Thyroid gland (tissue), 4 donors: ENCODE results near the gene OTUD1. TPM values are rescaled to one million over a fixed set of nuclear protein-coding genes. Genes with fewer than 3 reads are reported as not detected.

Experiments
- DNase-seq, 2 donors: peaks; one replicate each; pipeline ENCODE4 v3.0.0-alpha.2; 2019
- H3K27ac ChIP-seq, 3 donors: fragments of 200-600 bp; sonication (generic); 1 replicate in 2 of 3; 2 replicates in 1 of 3; pipeline ENCODE4 v1.5.1; 2016 to 2019; ENCODE audit warnings: mild to moderate bottlenecking in 1 of 3, moderate library complexity in 1 of 3
- H3K27me3 ChIP-seq: fragments of 200-600 bp; sonication (generic); one replicate; pipeline ENCODE4 v1.5.1; 2019
- H3K36me3 ChIP-seq, 2 donors: fragments of 200-600 bp; sonication (generic); one replicate each; pipeline ENCODE4 v1.5.1; 2016 to 2019
- H3K4me1 ChIP-seq, 2 donors: fragments of 200-600 bp; sonication (generic); one replicate each; pipeline ENCODE4 v1.5.1; 2017 to 2019
- H3K4me3 ChIP-seq, 3 donors: fragments of 200-600 bp; sonication (generic); replicated peaks in 1 of 3; 1 replicate in 2 of 3; 2 replicates in 1 of 3; pipeline ENCODE4 v1.5.1; 2016; ENCODE audit warnings: mild to moderate bottlenecking in 1 of 3
- H3K9me3 ChIP-seq: fragments of 200-600 bp; sonication (generic); one replicate; pipeline ENCODE4 v1.5.1; 2017
- POLR2A ChIP-seq, 2 donors: fragments of 450-650 bp; IDR thresholded peaks; one replicate each; pipeline ENCODE4 v1.6.1; 2017; ENCODE audit warnings: antibody characterized with exemption in 2 of 2, mild to moderate bottlenecking in 2 of 2, moderate library complexity in 1 of 2
- WGBS, 2 donors: methylation state at CpG; one replicate each; pipeline ENCODE4 v1.1.5; 2017; 5-methylcytosine and 5-hydroxymethylcytosine counted together
- intact Hi-C: fragments of 100-400 bp; cut with DNase I; formaldehyde crosslinking; loops from one replicate; pipeline ENCODE4 v1.15.1; 2023
- total RNA-seq, 4 donors: library from RNA; depleted of rRNA; stranded (reverse); fragments of >200 nt; gene quantifications; one replicate each; pipeline ENCODE4 v1.2.3, GENCODE V29; 2016
- TF ChIP-seq, protein P1 (sequence below), 6 experiments: fragments of 200-600 bp in 3 of 6; fragments of 450-650 bp in 3 of 6; sonication (generic) in 3 of 6; IDR thresholded peaks; one replicate each; pipeline ENCODE4 v1.5.1; 2016 to 2019; ENCODE audit warnings: antibody characterized with exemption in 6 of 6, mild to moderate bottlenecking in 2 of 6, inconsistent platforms in 1 of 6, moderate library complexity in 1 of 6

OTUD1 gene
- total RNA-seq, 4 donors from 2014 or later, result 18.7 to 23.9 (median 20.1) TPM

DNA sequence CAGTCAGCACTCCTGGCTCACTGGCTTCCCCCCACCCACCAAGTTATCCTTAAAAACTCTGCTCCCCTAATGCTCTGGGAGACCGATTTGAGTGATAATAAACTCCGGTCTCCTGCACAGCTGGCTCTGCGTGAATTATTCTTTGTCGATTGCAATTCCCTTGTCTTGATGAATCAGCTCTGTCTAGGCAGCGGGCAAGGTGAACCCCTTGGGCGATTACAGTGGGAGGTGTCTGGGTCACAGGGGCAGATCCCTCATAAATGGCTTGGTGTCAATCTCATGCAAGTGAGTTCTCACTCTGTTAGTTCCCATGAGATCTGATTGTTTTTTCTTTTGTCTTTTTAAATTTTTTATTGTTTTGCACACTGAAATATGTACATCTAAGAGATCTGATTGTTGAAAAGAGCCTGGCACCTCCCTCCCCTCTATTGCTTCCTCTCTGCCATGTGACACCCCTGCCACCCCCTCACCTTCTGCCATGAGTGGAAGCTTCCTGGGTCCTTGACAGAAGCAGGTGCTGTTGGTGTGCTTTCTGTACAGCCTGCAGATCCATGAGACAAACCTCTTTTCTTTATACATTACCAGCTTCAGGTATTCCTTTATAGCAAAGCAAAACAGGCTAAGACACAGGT is 20.5 kb downstream of the OTUD1 start:
- no peak for DNase-seq
- WGBS, 2 donors, result 82 to 86% methylated on average over 6 of the region's 6 CpGs
- H3K36me3 ChIP-seq, result no peaks in the 10 kb centered on the region
- H3K27ac ChIP-seq, result no peak overlapping the region
- no peak overlapping the region for H3K4me3 ChIP-seq
- intact Hi-C loops, result no loop called here
- H3K9me3 ChIP-seq, result no peaks in the 10 kb centered on the region
- TF ChIP-seq, protein P1, sequence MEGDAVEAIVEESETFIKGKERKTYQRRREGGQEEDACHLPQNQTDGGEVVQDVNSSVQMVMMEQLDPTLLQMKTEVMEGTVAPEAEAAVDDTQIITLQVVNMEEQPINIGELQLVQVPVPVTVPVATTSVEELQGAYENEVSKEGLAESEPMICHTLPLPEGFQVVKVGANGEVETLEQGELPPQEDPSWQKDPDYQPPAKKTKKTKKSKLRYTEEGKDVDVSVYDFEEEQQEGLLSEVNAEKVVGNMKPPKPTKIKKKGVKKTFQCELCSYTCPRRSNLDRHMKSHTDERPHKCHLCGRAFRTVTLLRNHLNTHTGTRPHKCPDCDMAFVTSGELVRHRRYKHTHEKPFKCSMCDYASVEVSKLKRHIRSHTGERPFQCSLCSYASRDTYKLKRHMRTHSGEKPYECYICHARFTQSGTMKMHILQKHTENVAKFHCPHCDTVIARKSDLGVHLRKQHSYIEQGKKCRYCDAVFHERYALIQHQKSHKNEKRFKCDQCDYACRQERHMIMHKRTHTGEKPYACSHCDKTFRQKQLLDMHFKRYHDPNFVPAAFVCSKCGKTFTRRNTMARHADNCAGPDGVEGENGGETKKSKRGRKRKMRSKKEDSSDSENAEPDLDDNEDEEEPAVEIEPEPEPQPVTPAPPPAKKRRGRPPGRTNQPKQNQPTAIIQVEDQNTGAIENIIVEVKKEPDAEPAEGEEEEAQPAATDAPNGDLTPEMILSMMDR (IDR thresholded peaks at IDR 0.05), result no peak
- no peak for TF ChIP-seq POLR2A (IDR thresholded peaks at IDR 0.05)
- H3K27me3 ChIP-seq, result no peaks in the 10 kb centered on the region
- no peaks in the 10 kb centered on the region for H3K4me1 ChIP-seq

DNA sequence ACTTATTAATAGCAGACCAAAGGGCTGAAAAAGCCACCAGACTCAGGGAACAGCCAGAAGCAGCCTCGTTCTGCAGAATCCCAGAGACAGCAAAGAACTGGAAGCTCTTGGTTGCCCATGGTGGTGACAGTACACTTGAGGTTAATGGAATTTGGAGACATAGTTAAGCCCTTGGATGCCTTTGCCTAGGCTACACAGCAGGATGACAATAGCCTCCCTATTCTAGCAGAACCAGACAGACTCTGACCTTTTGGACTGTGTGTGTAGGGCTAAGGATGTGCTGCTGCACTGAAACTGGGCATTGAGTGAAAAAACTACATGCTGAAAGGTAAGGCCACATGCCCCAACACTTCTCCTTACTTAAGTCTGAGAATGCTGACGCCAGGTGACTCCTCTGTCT is 22.7 kb downstream of the OTUD1 start:
- intact Hi-C loops, result no loop called here
- H3K9me3 ChIP-seq, result no peaks in the 10 kb centered on the region
- H3K27me3 ChIP-seq, result no peaks in the 10 kb centered on the region
- no peaks in the 10 kb centered on the region for H3K36me3 ChIP-seq
- 61 to 69% methylated on average over 2 of the region's 2 CpGs for WGBS, 2 donors
- H3K4me1 ChIP-seq, result no peaks in the 10 kb centered on the region
- DNase-seq, result no peak
- no peak overlapping the region for H3K4me3 ChIP-seq
- H3K27ac ChIP-seq, result no peak overlapping the region
- TF ChIP-seq POLR2A (IDR thresholded peaks at IDR 0.05), result no peak
- TF ChIP-seq, protein P1 (IDR thresholded peaks at IDR 0.05), result no peak

DNA sequence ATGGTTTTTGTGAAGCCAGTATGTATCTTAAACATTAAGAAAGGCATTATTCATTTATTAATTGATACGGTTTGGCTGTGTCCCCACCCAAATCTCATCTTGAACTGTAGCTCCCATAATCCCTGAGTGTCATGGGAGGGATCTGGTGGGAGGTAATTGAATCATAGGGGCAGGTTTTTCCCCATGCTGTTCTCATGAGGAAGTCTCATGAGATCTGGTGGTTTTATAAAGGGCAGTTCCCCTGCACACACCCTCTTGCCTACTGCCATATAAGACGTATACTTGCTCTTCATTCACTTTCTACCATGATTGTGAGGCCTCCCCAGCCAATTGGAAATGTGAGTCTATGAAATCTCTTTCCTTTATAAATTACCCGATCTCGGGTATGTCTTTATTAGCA is 28.1 kb downstream of the OTUD1 start:
- TF ChIP-seq, protein P1 (IDR thresholded peaks at IDR 0.05), result no peak
- TF ChIP-seq POLR2A (IDR thresholded peaks at IDR 0.05), result no peak
- H3K4me3 ChIP-seq, result no peak overlapping the region
- intact Hi-C loops, result no loop called here

DNA sequence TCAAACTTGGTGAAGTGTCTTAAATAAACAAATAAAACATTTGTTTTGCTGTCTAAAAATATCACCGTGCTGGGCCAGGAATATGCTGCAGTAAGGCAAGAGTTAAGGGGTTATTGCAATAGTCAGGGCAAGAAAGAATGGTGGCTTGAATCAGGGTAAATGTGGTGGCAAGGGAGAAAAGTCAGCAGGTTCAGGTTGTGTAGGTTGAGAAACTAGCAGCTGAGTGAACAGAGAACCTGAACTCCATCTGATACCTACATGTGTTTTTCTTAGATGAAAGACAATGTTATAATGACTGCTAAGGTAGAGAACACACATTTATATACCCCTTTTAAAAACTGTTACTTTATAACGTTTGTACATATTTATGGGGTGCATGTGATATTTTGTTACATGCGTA is 28.7 kb downstream of the OTUD1 start:
- no peak for DNase-seq
- Histone ChIP-seq H3K4me1 (no peaks in the 10 kb centered on the region), H3K4me3 (no peak overlapping the region), H3K36me3 (no peaks in the 10 kb centered on the region), H3K27ac (no peak overlapping the region), H3K9me3 (no peaks in the 10 kb centered on the region), H3K27me3 (no peaks in the 10 kb centered on the region)
- WGBS, 2 donors, result 87 to 91% methylated on average over 3 of the region's 3 CpGs
- TF ChIP-seq POLR2A (IDR thresholded peaks at IDR 0.05), result no peak
- TF ChIP-seq, protein P1 (IDR thresholded peaks at IDR 0.05), result no peak
- intact Hi-C loops, result no loop called here

More for the DNA sequence above, 28.1 kb downstream of the OTUD1 start:
- H3K27me3 ChIP-seq, result no peaks in the 10 kb centered on the region
- DNase-seq, result no peak
- no peaks in the 10 kb centered on the region for H3K36me3 ChIP-seq
- H3K4me1 ChIP-seq, result no peaks in the 10 kb centered on the region
- H3K9me3 ChIP-seq, result no peaks in the 10 kb centered on the region
- no peak overlapping the region for H3K27ac ChIP-seq
- 94 to 95% methylated on average over 4 of the region's 4 CpGs for WGBS, 2 donors

DNA sequence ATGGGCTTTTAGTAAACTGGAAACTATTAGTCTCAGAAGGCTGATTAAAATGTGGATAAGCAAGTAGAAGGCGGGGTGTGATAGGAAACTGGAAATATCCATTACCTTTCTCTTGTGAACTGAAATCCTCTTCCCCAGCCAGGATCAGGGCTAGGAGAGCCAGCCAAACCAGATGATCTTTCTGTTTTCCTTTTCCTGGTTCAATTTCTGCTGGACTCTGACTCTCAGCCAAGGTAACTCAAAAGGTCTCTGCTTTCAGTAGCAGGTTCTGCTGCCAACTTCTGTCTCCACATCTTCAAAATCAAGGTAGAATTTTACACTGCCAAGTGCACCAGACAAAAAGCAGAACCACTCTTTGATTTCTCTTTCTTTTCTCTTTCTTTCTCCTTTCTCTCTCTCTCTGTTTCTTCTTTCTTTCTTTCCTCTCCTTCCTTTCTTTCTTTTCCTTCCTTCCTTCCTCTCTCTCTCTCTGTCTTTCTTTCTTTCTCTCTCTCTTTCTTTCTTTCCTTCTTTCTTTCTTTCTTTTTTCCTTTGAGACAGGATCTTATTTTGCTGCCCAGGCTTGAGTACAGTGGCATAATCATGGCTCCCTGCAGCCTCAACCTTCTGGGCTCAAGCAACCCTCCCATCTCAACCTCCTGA is 30.8 kb downstream of the OTUD1 start:
- Histone ChIP-seq H3K36me3 (no peaks in the 10 kb centered on the region), H3K27ac (peak overlapping the region in 1 of 3 donors; percentile 19), H3K4me1 (no peaks in the 10 kb centered on the region), H3K9me3 (no peaks in the 10 kb centered on the region), H3K4me3 (no peak overlapping the region), H3K27me3 (no peaks in the 10 kb centered on the region)
- TF ChIP-seq, protein P1 (IDR thresholded peaks at IDR 0.05), result no peak
- no peak for TF ChIP-seq POLR2A (IDR thresholded peaks at IDR 0.05)
- DNase-seq, result peak; percentile 29 to 47
- WGBS, 2 donors, result 50 to 57% methylated on average over 1 of the region's 1 CpG
- intact Hi-C loops, result no loop called here
